HEK293 (cell line): ENCODE data around the gene CHRNA1.

Experiments used
- CTCF ChIA-PET: fragments of 350-600 bp; formaldehyde crosslinking; extraction: SDS; loops from one replicate; lab custom pipeline; 2021; ENCODE audit warnings: antibody characterized with exemption; lab: Yijun Ruan, JAX
- POLR2A ChIA-PET: fragments of 300-600 bp; formaldehyde crosslinking; extraction: SDS; loops from one replicate; lab custom pipeline; 2020; ENCODE audit warnings: antibody characterized with exemption, inconsistent platforms; lab: Yijun Ruan, JAX
- H3K27ac ChIP-seq: fragments of 200-500 bp; sonication (Bioruptor generic); 2 replicates; pipeline ENCODE4 v1.5.1; 2014; ENCODE audit warnings: low read depth, low read length, control low read depth, inconsistent platforms; ENCODE audit errors: extremely low read depth
- H3K36me3 ChIP-seq, 2 experiments: fragments of 200-500 bp in 1 of 2; sonication (Bioruptor generic) in 1 of 2; 1 replicate in 1 of 2; 2 replicates in 1 of 2; pipeline ENCODE4 v1.5.1; 2014 to 2017; ENCODE audit warnings: inconsistent platforms in 2 of 2, low read length in 2 of 2; ENCODE audit not compliant: control insufficient read depth in 2 of 2, insufficient read depth in 1 of 2
- H3K4me1 ChIP-seq: fragments of 200-500 bp; sonication (Bioruptor generic); 2 replicates; pipeline ENCODE4 v1.5.1; 2014; ENCODE audit warnings: mild to moderate bottlenecking, low read length, inconsistent platforms; ENCODE audit not compliant: control insufficient read depth, insufficient read depth
- H3K4me3 ChIP-seq: 2 replicates; pipeline ENCODE4 v1.5.1; 2011; ENCODE audit warnings: low read depth, mild to moderate bottlenecking, control low read depth, low read length, moderate library complexity
- H3K9me3 ChIP-seq: fragments of 200-500 bp; sonication (Bioruptor generic); 2 replicates; pipeline ENCODE4 v1.5.1; 2014; ENCODE audit warnings: low read depth, low read length, inconsistent platforms; ENCODE audit not compliant: control insufficient read depth, insufficient read depth
- EGR2 ChIP-seq: fragments of 450-650 bp; formaldehyde crosslinking; IDR thresholded peaks from 2 replicates; pipeline ENCODE4 v1.5.1; 2016; ENCODE audit warnings: low read depth, missing biosample characterization, missing genetic modification characterization
- FEZF1 ChIP-seq: fragments of 450-650 bp; formaldehyde crosslinking; IDR thresholded peaks from 2 replicates; pipeline ENCODE4 v1.5.1; 2016; ENCODE audit warnings: missing biosample characterization, missing genetic modification characterization
- KLF9 ChIP-seq: fragments of 450-650 bp; formaldehyde crosslinking; IDR thresholded peaks from 2 replicates; pipeline ENCODE4 v1.5.1; 2016; ENCODE audit warnings: missing biosample characterization, missing genetic modification characterization, low read depth
- PRDM1 ChIP-seq: fragments of 450-650 bp; formaldehyde crosslinking; IDR thresholded peaks from 2 replicates; pipeline ENCODE4; 2016; ENCODE audit warnings: missing biosample characterization, missing genetic modification characterization
- SALL2 ChIP-seq: fragments of 450-650 bp; formaldehyde crosslinking; IDR thresholded peaks from 2 replicates; pipeline ENCODE4 v1.5.0; 2017; ENCODE audit warnings: missing biosample characterization, mild to moderate bottlenecking, missing genetic modification characterization, borderline replicate concordance
- YY1 ChIP-seq: fragments of 450-650 bp; formaldehyde crosslinking; IDR thresholded peaks from 2 replicates; pipeline ENCODE4 v1.5.1; 2018; ENCODE audit warnings: missing biosample characterization, missing genetic modification characterization
- ZBTB10 ChIP-seq: fragments of 450-650 bp; formaldehyde crosslinking; IDR thresholded peaks from 2 replicates; pipeline ENCODE4 v1.5.1; 2016; ENCODE audit warnings: missing biosample characterization, missing genetic modification characterization
- ZNF10 ChIP-seq: fragments of 450-650 bp; formaldehyde crosslinking; IDR thresholded peaks from 2 replicates; pipeline ENCODE4 v1.5.1; 2017; ENCODE audit warnings: missing biosample characterization, missing genetic modification characterization
- ZNF18 ChIP-seq: fragments of 450-650 bp; formaldehyde crosslinking; IDR thresholded peaks from 2 replicates; pipeline ENCODE4 v1.5.1; 2016; ENCODE audit warnings: missing biosample characterization, missing genetic modification characterization
- ZNF266 ChIP-seq: fragments of 450-650 bp; formaldehyde crosslinking; IDR thresholded peaks from 2 replicates; pipeline ENCODE4 v1.5.1; 2016; ENCODE audit warnings: missing biosample characterization, missing genetic modification characterization, low read depth
- ZNF302 ChIP-seq: fragments of 450-650 bp; formaldehyde crosslinking; IDR thresholded peaks from 2 replicates; pipeline ENCODE4 v1.5.1; 2016; ENCODE audit warnings: missing biosample characterization, missing genetic modification characterization, low read depth
- ZNF350 ChIP-seq: fragments of 450-650 bp; formaldehyde crosslinking; IDR thresholded peaks from 2 replicates; pipeline ENCODE4 v1.5.0; 2017; ENCODE audit warnings: missing biosample characterization, mild to moderate bottlenecking, missing genetic modification characterization
- ZNF404 ChIP-seq: fragments of 450-650 bp; formaldehyde crosslinking; IDR thresholded peaks from 2 replicates; pipeline ENCODE4 v1.5.1; 2017; ENCODE audit warnings: missing biosample characterization, missing genetic modification characterization
- ZNF449 ChIP-seq: fragments of 450-650 bp; formaldehyde crosslinking; IDR thresholded peaks from 2 replicates; pipeline ENCODE4 v1.5.1; 2017; ENCODE audit warnings: missing biosample characterization, mild to moderate bottlenecking, missing genetic modification characterization, moderate library complexity
- ZNF510 ChIP-seq: fragments of 450-650 bp; formaldehyde crosslinking; IDR thresholded peaks from 2 replicates; pipeline ENCODE4 v1.5.1; 2018; ENCODE audit warnings: mild to moderate bottlenecking, missing genetic modification characterization, missing biosample characterization; ENCODE audit not compliant: insufficient replicate concordance
- ZNF518A ChIP-seq: fragments of 450-650 bp; formaldehyde crosslinking; conservative IDR thresholded peaks from 2 replicates; pipeline ENCODE4 v1.5.1; 2016; ENCODE audit warnings: low read depth, missing biosample characterization, missing genetic modification characterization
- ZNF529 ChIP-seq: fragments of 450-650 bp; formaldehyde crosslinking; IDR thresholded peaks from 2 replicates; pipeline ENCODE4 v1.5.1; 2017; ENCODE audit warnings: missing genetic modification characterization, missing biosample characterization; ENCODE audit not compliant: insufficient replicate concordance
- ZNF555 ChIP-seq: fragments of 450-650 bp; formaldehyde crosslinking; conservative IDR thresholded peaks from 2 replicates; pipeline ENCODE4 v1.5.1; 2017; ENCODE audit warnings: missing biosample characterization, mild to moderate bottlenecking, missing genetic modification characterization, inconsistent platforms
- ZNF654 ChIP-seq: fragments of 450-650 bp; formaldehyde crosslinking; IDR thresholded peaks from 2 replicates; pipeline ENCODE4 v1.5.1; 2016; ENCODE audit warnings: low read depth, missing biosample characterization, missing genetic modification characterization
- ZSCAN4 ChIP-seq: fragments of 450-650 bp; formaldehyde crosslinking; IDR thresholded peaks from 2 replicates; pipeline ENCODE4 v1.5.1; 2017; ENCODE audit warnings: missing biosample characterization, missing genetic modification characterization

The CHRNA1 gene

GRCh38 chr2:174752403-174753037 is 11.8 kb downstream of the CHRNA1 start:
- Histone ChIP-seq H3K4me1 (no peaks in the 10 kb centered on the region), H3K4me3 (no peak overlapping the region), H3K36me3 (no peaks in the 10 kb centered on the region), H3K9me3 (no peaks in the 10 kb centered on the region), H3K27ac (no peak overlapping the region)
- TF ChIP-seq FEZF1 (tag by site-specific recombination) (no peak), ZNF529 (tag by site-specific recombination) (no peak), ZNF555 (tag by site-specific recombination) (no peak), ZSCAN4 (tag by site-specific recombination) (no peak), ZNF654 (tag by site-specific recombination) (no peak), YY1 (no peak), ZNF302 (tag by site-specific recombination) (no peak), PRDM1 (tag by site-specific recombination) (no peak), ZNF18 (tag by site-specific recombination) (no peak), SALL2 (tag by site-specific recombination) (no peak), ZNF449 (tag by site-specific recombination) (no peak), KLF9 (tag by site-specific recombination) (no peak), ZBTB10 (tag by site-specific recombination) (no peak), ZNF266 (no peak), EGR2 (tag by site-specific recombination) (no peak), ZNF404 (tag by site-specific recombination) (no peak), ZNF350 (tag by site-specific recombination) (no peak), ZNF10 (tag by site-specific recombination) (no peak), ZNF518A (no peak), ZNF510 (tag by site-specific recombination) (no peak)
- ChIA-PET POLR2A (no interaction called here), CTCF (interaction anchor here (1.1 kb wide), 1 partner anchor 237 kb away, joined by 4 read pairs; no protein-coding TSS in a partner anchor)
